K562 (cell line): Measurements from ENCODE around the gene PDE4D.

Experiments used
- CEBPB ChIP-seq: fragments of 450-650 bp; IDR thresholded peaks from 2 replicates; pipeline ENCODE4 v1.6.1; 2016; ENCODE audit warnings: missing genetic modification characterization, missing compliant biosample characterization
- ELF1 ChIP-seq: fragments of 200-800 bp; sonication (Bioruptor generic); IDR thresholded peaks from 2 replicates; pipeline ENCODE4 v1.6.1; 2016; ENCODE audit warnings: missing genetic modification characterization, missing compliant biosample characterization
- JUNB ChIP-seq: fragments of 450-650 bp; formaldehyde crosslinking; conservative IDR thresholded peaks from 2 replicates; pipeline ENCODE4 v1.4.0; 2020; ENCODE audit warnings: mild to moderate bottlenecking
- KDM1A ChIP-seq, 2 experiments: fragments of 450-650 bp; IDR thresholded peaks; 2 replicates each; pipeline ENCODE4 v1.6.1; 2016; ENCODE audit warnings: mild to moderate bottlenecking in 2 of 2
- NONO ChIP-seq, 2 experiments: fragments of 200-400 bp in 1 of 2; fragments of 450-650 bp in 1 of 2; formaldehyde crosslinking in 1 of 2; IDR thresholded peaks; 2 replicates each; pipeline ENCODE4 v1.6.1; 2017; ENCODE audit warnings: low read depth in 2 of 2, mild to moderate bottlenecking in 2 of 2, moderate library complexity in 2 of 2, low read length in 1 of 2
- POLR2AphosphoS5 ChIP-seq: IDR thresholded peaks from 2 replicates; pipeline ENCODE4 v1.6.1; 2011; ENCODE audit warnings: mild to moderate bottlenecking, low read depth, low read length, moderate library complexity; ENCODE audit not compliant: control insufficient read depth, insufficient read depth
- RBBP5 ChIP-seq: fragments of 200-600 bp; sonication (generic); IDR thresholded peaks from 2 replicates; pipeline ENCODE4 v1.6.1; 2012; ENCODE audit warnings: borderline replicate concordance, mild to moderate bottlenecking, low read length, control low read depth, inconsistent platforms; ENCODE audit not compliant: insufficient read depth, poor library complexity, severe bottlenecking
- SRF ChIP-seq, 2 experiments: fragments of 250-450, 450-650 bp in 1 of 2; sonication (Bioruptor Pico) in 1 of 2; sonication (generic) in 1 of 2; formaldehyde crosslinking; IDR thresholded peaks; 2 replicates each; pipeline versions ENCODE4 v1.5.0 to v1.5.1; 2020 to 2022; ENCODE audit warnings: mild to moderate bottlenecking in 1 of 2, missing genetic modification reagents in 1 of 2
- ZKSCAN1 ChIP-seq: fragments of 150-350 bp; IDR thresholded peaks from 2 replicates; pipeline ENCODE4 v1.6.1; 2016; ENCODE audit warnings: low read depth, low read length
- TF ChIP-seq, protein P1 (sequence below): sonication (generic); formaldehyde crosslinking; IDR thresholded peaks from 2 replicates; pipeline ENCODE4 v1.8.1; 2023; ENCODE audit warnings: mild to moderate bottlenecking, missing genetic modification reagents
- TF ChIP-seq, protein P2 (sequence below): sonication (generic); formaldehyde crosslinking; IDR thresholded peaks from 2 replicates; pipeline ENCODE4 v1.8.1; 2022; ENCODE audit warnings: missing genetic modification reagents
- TF ChIP-seq, protein P3 (sequence below): fragments of 450-650 bp; formaldehyde crosslinking; IDR thresholded peaks from 2 replicates; pipeline ENCODE4 v1.4.0; 2020; ENCODE audit warnings: mild to moderate bottlenecking
- TF ChIP-seq, protein P4 (sequence below), 3 experiments: IDR thresholded peaks in 2 of 3; conservative IDR thresholded peaks in 1 of 3; 2 replicates each; pipeline ENCODE4 v1.5.1; 2011 to 2012; ENCODE audit warnings: low read length in 3 of 3, mild to moderate bottlenecking in 3 of 3, control low read depth in 2 of 3, improper control_type of control experiment in 1 of 3, inconsistent platforms in 1 of 3, low read depth in 1 of 3, mixed read lengths in 1 of 3, moderate library complexity in 1 of 3; ENCODE audit not compliant: insufficient read depth in 2 of 3
- TF ChIP-seq, protein P5 (sequence below): fragments of 250-450 bp; sonication (Bioruptor Pico); IDR thresholded peaks from 2 replicates; pipeline ENCODE4 v1.8.0; 2022; ENCODE audit warnings: moderate library complexity, mild to moderate bottlenecking, inconsistent platforms

DNA sequence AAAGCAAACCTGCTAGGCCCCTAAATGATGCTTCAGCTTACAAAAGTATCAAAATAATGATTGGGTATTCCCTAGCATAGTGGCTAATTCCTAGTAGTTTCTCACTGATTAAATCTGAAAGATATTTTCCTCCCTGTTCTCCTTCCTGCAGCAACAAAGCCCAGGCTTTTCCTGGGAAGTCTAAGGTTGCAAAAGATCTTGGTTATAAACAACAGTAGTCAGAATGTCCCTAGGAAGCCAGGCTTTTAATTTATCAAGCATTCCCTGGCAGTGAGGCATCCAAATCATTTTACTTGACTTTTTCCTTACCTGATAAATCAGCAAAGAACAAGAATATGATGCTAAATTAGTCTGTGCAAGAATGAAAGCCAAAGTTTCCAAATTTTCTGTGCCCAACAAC lies 272.0 kb downstream of the PDE4D start:
- no peak for TF ChIP-seq KDM1A (IDR thresholded peaks at IDR 0.05)
- TF ChIP-seq RBBP5: no peak
- TF ChIP-seq ELF1 (tag): no peak
- no peak for TF ChIP-seq ZKSCAN1
- TF ChIP-seq, protein P1, sequence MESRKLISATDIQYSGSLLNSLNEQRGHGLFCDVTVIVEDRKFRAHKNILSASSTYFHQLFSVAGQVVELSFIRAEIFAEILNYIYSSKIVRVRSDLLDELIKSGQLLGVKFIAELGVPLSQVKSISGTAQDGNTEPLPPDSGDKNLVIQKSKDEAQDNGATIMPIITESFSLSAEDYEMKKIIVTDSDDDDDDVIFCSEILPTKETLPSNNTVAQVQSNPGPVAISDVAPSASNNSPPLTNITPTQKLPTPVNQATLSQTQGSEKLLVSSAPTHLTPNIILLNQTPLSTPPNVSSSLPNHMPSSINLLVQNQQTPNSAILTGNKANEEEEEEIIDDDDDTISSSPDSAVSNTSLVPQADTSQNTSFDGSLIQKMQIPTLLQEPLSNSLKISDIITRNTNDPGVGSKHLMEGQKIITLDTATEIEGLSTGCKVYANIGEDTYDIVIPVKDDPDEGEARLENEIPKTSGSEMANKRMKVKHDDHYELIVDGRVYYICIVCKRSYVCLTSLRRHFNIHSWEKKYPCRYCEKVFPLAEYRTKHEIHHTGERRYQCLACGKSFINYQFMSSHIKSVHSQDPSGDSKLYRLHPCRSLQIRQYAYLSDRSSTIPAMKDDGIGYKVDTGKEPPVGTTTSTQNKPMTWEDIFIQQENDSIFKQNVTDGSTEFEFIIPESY (CRISPR knock-in tag): no peak
- TF ChIP-seq, protein P2, sequence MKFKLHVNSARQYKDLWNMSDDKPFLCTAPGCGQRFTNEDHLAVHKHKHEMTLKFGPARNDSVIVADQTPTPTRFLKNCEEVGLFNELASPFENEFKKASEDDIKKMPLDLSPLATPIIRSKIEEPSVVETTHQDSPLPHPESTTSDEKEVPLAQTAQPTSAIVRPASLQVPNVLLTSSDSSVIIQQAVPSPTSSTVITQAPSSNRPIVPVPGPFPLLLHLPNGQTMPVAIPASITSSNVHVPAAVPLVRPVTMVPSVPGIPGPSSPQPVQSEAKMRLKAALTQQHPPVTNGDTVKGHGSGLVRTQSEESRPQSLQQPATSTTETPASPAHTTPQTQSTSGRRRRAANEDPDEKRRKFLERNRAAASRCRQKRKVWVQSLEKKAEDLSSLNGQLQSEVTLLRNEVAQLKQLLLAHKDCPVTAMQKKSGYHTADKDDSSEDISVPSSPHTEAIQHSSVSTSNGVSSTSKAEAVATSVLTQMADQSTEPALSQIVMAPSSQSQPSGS: no peak
- no peak for TF ChIP-seq NONO (IDR thresholded peaks at IDR 0.05; ENCODE audit: low read depth in 2 of 2, low read length in 1 of 2)
- no peak for TF ChIP-seq JUNB
- no peak for TF ChIP-seq SRF (CRISPR knock-in tag; IDR thresholded peaks at IDR 0.05)
- TF ChIP-seq, protein P3, sequence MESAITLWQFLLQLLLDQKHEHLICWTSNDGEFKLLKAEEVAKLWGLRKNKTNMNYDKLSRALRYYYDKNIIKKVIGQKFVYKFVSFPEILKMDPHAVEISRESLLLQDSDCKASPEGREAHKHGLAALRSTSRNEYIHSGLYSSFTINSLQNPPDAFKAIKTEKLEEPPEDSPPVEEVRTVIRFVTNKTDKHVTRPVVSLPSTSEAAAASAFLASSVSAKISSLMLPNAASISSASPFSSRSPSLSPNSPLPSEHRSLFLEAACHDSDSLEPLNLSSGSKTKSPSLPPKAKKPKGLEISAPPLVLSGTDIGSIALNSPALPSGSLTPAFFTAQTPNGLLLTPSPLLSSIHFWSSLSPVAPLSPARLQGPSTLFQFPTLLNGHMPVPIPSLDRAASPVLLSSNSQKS (CRISPR knock-in tag): no peak
- TF ChIP-seq, protein P4, sequence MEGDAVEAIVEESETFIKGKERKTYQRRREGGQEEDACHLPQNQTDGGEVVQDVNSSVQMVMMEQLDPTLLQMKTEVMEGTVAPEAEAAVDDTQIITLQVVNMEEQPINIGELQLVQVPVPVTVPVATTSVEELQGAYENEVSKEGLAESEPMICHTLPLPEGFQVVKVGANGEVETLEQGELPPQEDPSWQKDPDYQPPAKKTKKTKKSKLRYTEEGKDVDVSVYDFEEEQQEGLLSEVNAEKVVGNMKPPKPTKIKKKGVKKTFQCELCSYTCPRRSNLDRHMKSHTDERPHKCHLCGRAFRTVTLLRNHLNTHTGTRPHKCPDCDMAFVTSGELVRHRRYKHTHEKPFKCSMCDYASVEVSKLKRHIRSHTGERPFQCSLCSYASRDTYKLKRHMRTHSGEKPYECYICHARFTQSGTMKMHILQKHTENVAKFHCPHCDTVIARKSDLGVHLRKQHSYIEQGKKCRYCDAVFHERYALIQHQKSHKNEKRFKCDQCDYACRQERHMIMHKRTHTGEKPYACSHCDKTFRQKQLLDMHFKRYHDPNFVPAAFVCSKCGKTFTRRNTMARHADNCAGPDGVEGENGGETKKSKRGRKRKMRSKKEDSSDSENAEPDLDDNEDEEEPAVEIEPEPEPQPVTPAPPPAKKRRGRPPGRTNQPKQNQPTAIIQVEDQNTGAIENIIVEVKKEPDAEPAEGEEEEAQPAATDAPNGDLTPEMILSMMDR (IDR thresholded peaks at IDR 0.05 in 2 of 3, conservative IDR thresholded peaks at IDR 0.05 in 1 of 3; ENCODE audit: insufficient read depth in 2 of 3, low read depth in 1 of 3, low read length in 3 of 3): no peak
- TF ChIP-seq CEBPB (tag): no peak
- TF ChIP-seq POLR2AphosphoS5: no peak
- TF ChIP-seq, protein P5, sequence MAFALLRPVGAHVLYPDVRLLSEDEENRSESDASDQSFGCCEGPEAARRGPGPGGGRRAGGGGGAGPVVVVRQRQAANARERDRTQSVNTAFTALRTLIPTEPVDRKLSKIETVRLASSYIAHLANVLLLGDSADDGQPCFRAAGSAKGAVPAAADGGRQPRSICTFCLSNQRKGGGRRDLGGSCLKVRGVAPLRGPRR (CRISPR knock-in tag): no peak
